CD4-positive, alpha-beta T cell treated with Interleukin-1 beta for 1 hour (primary cell): Measurements from ENCODE around the gene RNF8.
"Not testable (repeated sequence)": the region's sequence is repeated elsewhere in the genome, so short reads cannot be mapped to it uniquely, and the experiment has no call there.

Source experiments
- DNase-seq, 2 donors: peaks; one replicate each; pipeline ENCODE4 v3.0.0-alpha.2; 2020 to 2022

Gene RNF8

DNA sequence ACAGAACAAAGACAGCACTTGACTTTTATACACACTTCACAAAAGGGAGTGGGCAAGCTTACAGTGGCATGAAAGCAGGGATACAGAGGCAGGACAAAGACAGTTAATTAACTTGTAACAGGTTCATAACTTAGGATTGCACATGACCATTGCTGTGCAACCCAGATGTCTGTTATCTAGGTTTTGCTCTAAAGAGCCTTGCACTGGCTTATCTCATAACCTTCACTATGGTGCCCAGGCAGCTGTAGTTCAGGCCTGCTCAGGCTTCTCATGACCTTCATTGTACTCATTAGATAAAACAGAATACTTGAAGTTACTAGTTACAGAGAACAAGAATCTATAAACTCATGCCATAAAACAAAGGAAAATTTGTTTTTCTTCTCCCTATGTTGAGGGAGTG lies 47.9 kb downstream of the RNF8 start:
- not testable (repeated sequence) for DNase-seq

DNA sequence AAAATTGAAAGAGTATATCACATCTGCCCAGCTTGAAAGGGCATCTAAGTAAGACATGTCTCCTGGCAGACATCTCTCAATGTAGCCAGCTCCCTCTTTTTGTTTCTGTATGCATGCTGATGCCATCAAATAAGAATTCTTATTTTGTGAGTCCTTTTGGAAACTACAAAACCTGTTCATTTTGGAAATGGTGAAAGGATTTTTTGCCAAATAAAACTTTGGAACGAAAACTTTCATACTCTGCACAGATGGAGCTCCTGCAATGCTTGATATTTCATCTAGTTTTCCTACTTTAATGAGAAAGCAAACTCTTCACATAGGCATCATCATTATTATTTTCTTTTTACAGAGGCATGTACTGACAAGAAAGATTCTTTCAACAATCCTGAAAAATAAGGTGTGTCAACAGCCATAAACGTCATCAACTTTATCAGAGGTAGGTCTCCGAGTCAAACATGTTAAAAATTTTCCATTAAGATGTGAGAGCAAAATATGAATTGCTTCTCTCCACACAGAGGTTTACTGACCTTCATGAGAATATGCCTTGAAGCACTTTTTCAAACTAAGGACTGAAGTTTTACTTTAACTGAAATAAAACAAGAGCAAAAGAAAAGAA lies 53.1 kb downstream of the RNF8 start:
- no peak for DNase-seq

GRCh38 chr6:37407948-37408347 lies 54.2 kb downstream of the RNF8 start:
- DNase-seq = no peak

GRCh38 chr6:37409501-37409900 lies 55.7 kb downstream of the RNF8 start:
- DNase-seq = no peak

DNA sequence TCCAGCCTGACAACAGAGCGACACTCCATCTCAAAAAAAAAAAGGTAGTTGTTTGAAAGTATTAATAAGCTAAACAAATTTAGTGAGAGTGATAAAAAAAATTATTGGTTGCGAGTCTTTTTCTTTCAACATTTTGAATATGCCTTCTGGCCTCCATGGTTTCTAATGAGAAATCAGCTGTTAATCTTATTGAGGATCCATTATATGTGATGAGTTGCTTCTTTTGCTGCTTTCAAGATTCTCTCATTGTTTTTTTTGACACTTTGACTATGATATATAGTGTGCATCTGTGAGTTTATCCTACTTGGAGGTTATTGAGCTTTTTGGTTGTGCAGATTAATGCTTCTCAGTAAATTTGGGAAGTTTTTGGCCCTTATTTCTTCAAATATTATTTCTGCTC lies 63.6 kb downstream of the RNF8 start:
- no peak for DNase-seq

DNA sequence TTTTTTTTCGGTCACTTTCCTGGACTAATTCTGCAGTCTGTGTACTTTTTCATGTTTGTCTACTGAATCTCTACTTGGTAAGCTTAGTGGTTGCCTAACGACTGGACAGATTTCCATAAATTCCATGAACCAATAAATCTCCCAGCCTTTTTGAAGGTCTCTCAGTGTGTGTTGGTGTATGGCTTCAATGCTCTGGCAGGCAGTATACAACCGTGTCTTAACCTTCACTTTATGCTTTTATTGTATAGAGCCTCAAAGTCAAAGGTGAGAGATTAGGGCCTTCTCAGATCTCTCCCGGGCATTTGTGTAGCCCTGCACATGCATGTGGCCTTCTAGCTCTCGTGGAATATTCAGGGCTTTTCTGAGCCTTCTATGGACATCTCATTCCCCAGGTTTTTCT lies 64.9 kb downstream of the RNF8 start:
- DNase-seq = no peak

GRCh38 chr6:37426058-37426944 lies 72.5 kb downstream of the RNF8 start:
- DNase-seq = no peak

DNA sequence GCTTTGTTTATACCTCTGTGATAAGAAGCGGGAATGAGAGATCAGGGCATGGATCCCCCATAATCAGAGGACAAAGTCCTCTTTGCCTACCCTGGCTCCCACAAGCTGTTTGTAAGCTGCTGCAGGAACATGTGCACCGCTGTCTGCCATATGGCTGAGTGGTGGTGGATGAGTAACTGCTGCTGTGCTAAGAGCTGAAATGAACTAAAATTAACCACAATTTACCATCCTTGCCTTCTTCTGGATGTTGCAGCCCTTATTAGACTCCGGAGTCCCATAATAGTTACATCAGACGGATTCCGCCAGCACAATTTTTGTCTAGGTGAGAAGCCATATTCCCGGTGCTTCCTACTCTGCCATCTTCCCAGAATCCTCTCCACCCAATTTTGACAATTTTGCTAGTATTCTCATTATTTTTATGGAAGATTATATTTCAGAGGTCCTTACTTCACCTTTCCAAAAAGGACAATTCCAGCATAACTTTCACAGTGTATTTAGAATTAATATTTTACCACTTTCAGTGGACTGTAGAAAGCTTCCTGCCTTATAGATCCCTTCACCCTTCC lies 73.2 kb downstream of the RNF8 start:
- no peak for DNase-seq

DNA sequence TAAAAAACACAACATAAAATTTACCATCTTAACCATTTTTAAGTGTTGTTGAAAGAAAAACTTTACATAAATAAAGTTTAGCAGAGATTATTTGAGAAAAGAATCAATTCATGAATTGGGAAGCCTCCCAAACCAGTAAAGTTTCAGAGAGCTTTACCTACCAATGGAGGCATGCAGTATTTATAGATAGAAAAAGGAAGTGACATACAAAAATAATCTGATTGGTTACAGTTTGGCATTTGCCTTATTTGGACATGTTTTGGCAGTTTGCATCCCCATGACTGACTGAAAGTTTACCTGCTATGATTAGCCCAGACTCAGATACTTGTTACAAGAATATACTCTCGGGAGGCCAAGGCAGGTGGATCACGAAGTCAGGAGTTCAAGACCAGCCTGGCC lies 75.6 kb downstream of the RNF8 start:
- no peak for DNase-seq

DNA sequence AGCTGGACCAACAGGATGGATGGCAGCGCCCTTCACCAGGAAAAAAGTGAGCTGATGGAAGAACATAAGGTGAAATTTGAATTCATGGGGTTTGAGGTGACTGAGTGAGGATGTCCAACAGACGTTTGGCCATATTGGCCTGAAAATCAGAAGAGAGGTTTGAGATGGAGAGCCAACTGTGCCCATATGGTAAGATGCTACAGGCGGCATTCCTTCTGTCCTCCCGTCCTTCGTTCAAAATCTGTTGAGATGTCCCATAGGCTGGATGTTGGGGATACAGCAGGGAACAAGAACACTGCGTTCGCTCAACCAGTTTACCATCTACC lies 78.8 kb downstream of the RNF8 start:
- DNase-seq = no peak

- DNase-seq = peak; percentile 97 to 98
These were observed 79.3 kb downstream of the RNF8 start, which contains the start of gene CMTR1 for GRCh38 chr6:37432916-37433656. Gene CMTR1 (plus strand): TSS chr6:37433221. CDS start chr6:37435630, 2,409 bp downstream.

DNA sequence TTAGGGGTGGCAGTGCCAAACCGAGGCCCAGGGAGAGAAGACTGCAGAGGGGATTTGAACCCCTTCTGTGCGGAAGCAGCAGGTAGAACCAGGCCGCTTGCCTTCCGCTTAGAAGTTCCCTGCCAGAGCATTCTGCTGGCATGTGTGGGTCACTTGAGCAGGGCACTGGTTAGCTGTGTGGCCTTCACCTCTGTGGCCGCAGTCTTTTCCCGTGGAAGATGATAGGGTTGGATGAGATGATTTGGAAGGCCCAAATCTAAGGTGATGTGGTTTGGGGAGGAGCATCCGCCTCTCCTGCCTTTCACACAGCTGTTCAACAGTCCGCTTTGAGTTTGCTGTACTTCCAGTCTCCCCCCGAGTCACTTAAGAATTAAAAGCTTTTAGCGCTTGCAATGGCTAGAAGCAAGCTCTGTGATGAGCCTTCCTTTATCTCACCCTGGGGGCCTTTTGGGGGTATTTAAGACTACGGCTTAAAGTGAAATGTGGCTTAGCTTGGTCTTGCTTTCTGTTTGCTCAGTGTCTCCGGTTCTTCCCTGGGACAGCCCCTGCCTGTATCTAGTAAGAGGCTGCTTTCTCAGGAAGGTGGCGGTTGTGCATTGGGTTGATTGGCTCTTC lies 80.0 kb downstream of the RNF8 start:
- peak; percentile 24 to 47 for DNase-seq

DNA sequence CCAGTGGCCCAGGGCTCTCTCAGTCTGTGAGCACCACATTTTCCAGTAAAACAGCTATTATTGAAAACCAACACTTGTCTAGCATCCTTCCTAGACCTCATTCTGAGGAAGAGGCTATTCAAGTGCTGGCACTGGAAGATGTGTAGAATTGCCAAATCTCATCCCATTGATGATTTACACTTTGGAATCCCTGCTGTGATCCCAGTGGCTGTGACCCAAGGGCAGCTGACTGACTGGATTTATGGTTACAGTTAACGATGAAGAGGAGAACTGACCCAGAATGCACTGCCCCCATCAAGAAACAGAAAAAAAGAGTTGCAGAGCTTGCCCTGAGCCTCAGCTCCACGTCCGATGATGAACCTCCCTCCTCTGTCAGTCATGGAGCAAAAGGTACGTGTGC lies 81.6 kb downstream of the RNF8 start:
- no peak for DNase-seq

GRCh38 chr6:37435816-37436215 lies 82.0 kb downstream of the RNF8 start:
- no peak for DNase-seq

GRCh38 chr6:37438930-37439329 lies 85.1 kb downstream of the RNF8 start:
- DNase-seq = no peak

DNA sequence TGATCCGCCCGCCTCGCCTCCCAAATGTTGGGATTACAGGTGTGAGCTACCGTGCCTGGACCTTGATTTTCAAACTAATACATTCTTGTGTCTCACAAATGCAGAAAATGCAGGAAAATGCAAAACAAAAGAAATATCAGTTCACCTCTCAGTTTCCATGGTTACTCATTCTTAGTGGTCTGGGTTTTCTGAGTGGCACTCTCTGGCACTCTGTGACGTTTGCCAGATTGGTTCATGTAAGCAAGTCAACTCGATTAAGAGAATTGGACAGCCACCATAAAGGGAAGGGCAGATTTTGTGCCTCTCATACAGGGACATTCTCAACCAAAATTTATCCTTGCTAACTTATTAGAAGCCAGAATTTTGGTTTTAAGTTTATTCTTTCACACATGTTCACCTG lies 87.9 kb downstream of the RNF8 start:
- DNase-seq = no peak

DNA sequence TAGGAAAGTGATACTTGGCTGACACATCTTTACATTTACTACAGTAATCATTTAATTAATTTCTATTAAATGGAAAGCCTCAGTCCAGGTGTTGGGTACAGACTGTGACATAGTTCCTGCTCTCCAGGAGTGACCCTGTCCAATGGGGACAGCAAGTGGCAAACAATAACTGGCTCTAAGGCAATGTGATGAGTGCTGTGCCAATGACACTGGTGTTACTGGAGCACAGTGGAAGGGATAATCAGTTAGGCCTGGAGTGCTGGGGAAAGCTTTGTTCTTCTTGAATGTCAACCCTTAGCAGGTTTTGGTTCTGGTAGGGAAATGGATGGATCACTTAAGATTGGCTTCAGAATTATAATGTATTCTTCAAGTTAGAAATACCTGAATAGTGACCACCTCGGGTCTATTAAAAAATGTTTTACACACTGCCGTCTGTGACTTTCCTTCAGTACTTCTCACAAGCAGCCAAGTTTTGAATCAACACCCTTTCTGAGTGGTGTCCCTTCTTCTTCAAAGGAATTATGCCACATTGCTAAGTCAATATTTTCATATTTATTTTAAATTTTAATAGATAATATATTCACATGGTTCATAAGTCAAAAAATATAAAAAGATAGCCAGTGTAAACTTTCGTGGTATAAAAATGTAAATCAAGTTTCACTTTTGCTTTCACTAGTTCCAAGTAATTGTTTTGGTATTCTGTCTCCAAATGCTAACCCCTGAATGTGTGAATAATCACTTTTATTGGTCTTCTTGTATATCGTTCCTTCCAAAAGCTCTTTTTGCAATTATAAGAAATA lies 88.8 kb downstream of the RNF8 start:
- peak in 1 of 2 donors; percentile 17 for DNase-seq

DNA sequence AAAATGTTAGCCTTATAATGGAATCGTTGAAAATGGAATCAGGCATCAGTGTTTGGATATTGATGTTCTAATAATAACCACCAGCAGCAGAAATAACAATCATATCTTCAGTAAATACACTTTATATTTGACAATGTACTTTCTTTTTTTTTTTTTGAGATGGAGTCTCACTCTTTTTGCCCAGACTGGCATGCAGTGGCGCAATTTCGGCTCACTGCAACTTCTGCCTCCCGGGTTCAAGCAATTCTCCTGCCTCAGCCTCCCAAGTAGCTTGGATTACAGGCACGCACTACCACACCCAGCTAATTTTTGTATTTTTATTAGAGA lies 89.4 kb downstream of the RNF8 start:
- not testable (repeated sequence) for DNase-seq
